Suppressor macrophage treated with lipopolysaccharide for 4 hours (primary cell): Measurements from ENCODE around the gene ZNF488.
A peak's percentile ranks its signal among the peaks of the same experiment; 100 is the strongest.

ENCODE experiments used
- DNase-seq: peaks from one replicate; pipeline ENCODE4 v3.0.0-alpha.2; 2020

Gene ZNF488

GRCh38 chr10:47365431-47366180, 18.5 kb downstream of the ZNF488 start:
- no peak for DNase-seq

- no peak for DNase-seq
These were observed 19.2 kb downstream of the ZNF488 start for GRCh38 chr10:47364911-47365310.

- no peak for DNase-seq
These were observed 19.7 kb downstream of the ZNF488 start for GRCh38 chr10:47364366-47364765.

GRCh38 chr10:47363781-47364180, 20.3 kb downstream of the ZNF488 start:
- no peak for DNase-seq

- DNase-seq, result no peak
These were observed 21.9 kb downstream of the ZNF488 start for GRCh38 chr10:47362199-47362598.

- peak; percentile 62 for DNase-seq
These were observed 22.8 kb downstream of the ZNF488 start for GRCh38 chr10:47361293-47361692.

GRCh38 chr10:47360419-47361040, 23.6 kb downstream of the ZNF488 start:
- no peak for DNase-seq

GRCh38 chr10:47359626-47360418, 24.3 kb downstream of the ZNF488 start:
- DNase-seq, result no peak

- no peak for DNase-seq
These were observed 25.0 kb downstream of the ZNF488 start for GRCh38 chr10:47359101-47359500.

GRCh38 chr10:47358457-47358856, 25.6 kb downstream of the ZNF488 start:
- no peak for DNase-seq

GRCh38 chr10:47357911-47358310, 26.2 kb downstream of the ZNF488 start:
- DNase-seq, result no peak

- DNase-seq, result no peak
These were observed 26.9 kb downstream of the ZNF488 start for GRCh38 chr10:47357131-47357582.

GRCh38 chr10:47356708-47357107, 27.4 kb downstream of the ZNF488 start:
- DNase-seq, result no peak

GRCh38 chr10:47354900-47355299, 29.2 kb downstream of the ZNF488 start:
- DNase-seq, result no peak

GRCh38 chr10:47354165-47354564, 29.9 kb downstream of the ZNF488 start:
- no peak for DNase-seq

- no peak for DNase-seq
These were observed 30.7 kb downstream of the ZNF488 start for GRCh38 chr10:47353351-47353750.

GRCh38 chr10:47351899-47352815, 31.9 kb downstream of the ZNF488 start:
- no peak for DNase-seq

- DNase-seq, result no peak
These were observed 33.1 kb downstream of the ZNF488 start for GRCh38 chr10:47350671-47351640.

- DNase-seq, result no peak
These were observed 34.1 kb downstream of the ZNF488 start for GRCh38 chr10:47349941-47350371.

- no peak for DNase-seq
These were observed 34.6 kb downstream of the ZNF488 start for GRCh38 chr10:47349516-47349915.
